ENCODE measurements around the gene TMEM191C. TPM values are rescaled to one million over a fixed set of nuclear protein-coding genes. Genes with fewer than 3 reads are reported as not detected.

TMEM191C gene
- total and polyA plus RNA-seq, 2 of the 8 experiments (the other 6 are each of a cell fraction or from before 2014, with no cell fraction given), result 0.74 to 2.6 TPM

GRCh38 chr22:21443735-21444421 is 23.3 kb upstream of the TMEM191C start (continued):
- no peak for TF ChIP-seq SUZ12 (IDR thresholded peaks at IDR 0.05; ENCODE audit: low read length)
- no peak for TF ChIP-seq YY1 (IDR thresholded peaks at IDR 0.05; ENCODE audit: low read depth, low read length)
- no peak for TF ChIP-seq USF2 (IDR thresholded peaks at IDR 0.05; ENCODE audit: low read length)
- no peak for TF ChIP-seq ZNF274 (IDR thresholded peaks at IDR 0.05; ENCODE audit: borderline replicate concordance, extremely low read depth, low read length)
- no peak for TF ChIP-seq CHD1 (IDR thresholded peaks at IDR 0.05; ENCODE audit: low read depth, low read length)
- TF ChIP-seq TEAD4 (IDR thresholded peaks at IDR 0.05; ENCODE audit: low read depth, low read length), result no peak
- no peak for TF ChIP-seq HDAC6 (IDR thresholded peaks at IDR 0.05; ENCODE audit: low read depth, low read length)
